Fibroblast of lung (primary cell): ENCODE data around the gene INSYN2A. TPM values are rescaled to one million over a fixed set of nuclear protein-coding genes. Genes with fewer than 3 reads are reported as not detected.

Experiments used
- DNase-seq, 2 donors: peaks; one replicate each; pipeline versions ENCODE4 v3.0.0 to v3.0.0-alpha.2; 2010; ENCODE audit warnings: low read depth in 2 of 2
- H2AFZ ChIP-seq: 2 replicates; pipeline ENCODE4 v1.5.1; 2012; ENCODE audit warnings: low read length, control low read depth, inconsistent platforms
- H3K27ac ChIP-seq: 2 replicates; pipeline ENCODE4 v1.5.1; 2011; ENCODE audit warnings: low read length, control low read depth; ENCODE audit not compliant: insufficient read depth
- H3K27me3 ChIP-seq: 2 replicates; pipeline ENCODE4 v1.5.1; 2011; ENCODE audit warnings: mild to moderate bottlenecking, low read length; ENCODE audit not compliant: control insufficient read depth, insufficient read depth
- H3K36me3 ChIP-seq: 2 replicates; pipeline ENCODE4 v1.5.1; 2011; ENCODE audit warnings: low read length; ENCODE audit not compliant: control insufficient read depth, insufficient read depth
- H3K4me1 ChIP-seq: 2 replicates; pipeline ENCODE4 v1.5.1; 2011; ENCODE audit warnings: low read length; ENCODE audit not compliant: control insufficient read depth, insufficient read depth; ENCODE audit errors: extremely low read depth
- H3K4me2 ChIP-seq: 2 replicates; pipeline ENCODE4 v1.5.1; 2011; ENCODE audit warnings: low read length, control low read depth; ENCODE audit not compliant: insufficient read depth; ENCODE audit errors: extremely low read depth
- H3K4me3 ChIP-seq, 4 experiments: fragments of 200-600 bp in 1 of 4; sonication (generic) in 1 of 4; replicated peaks in 1 of 4; 2 replicates each; pipeline ENCODE4 v1.5.1; 2011 to 2016; ENCODE audit warnings: low read length in 4 of 4, low read depth in 3 of 4, mild to moderate bottlenecking in 3 of 4, control low read depth in 2 of 4, inconsistent platforms in 1 of 4, mixed read lengths in 1 of 4; ENCODE audit not compliant: insufficient read depth in 1 of 4; ENCODE audit errors: control extremely low read depth in 1 of 4
- H3K79me2 ChIP-seq: 2 replicates; pipeline ENCODE4 v1.5.1; 2012; ENCODE audit warnings: mild to moderate bottlenecking, low read length, inconsistent platforms; ENCODE audit not compliant: control insufficient read depth, insufficient read depth
- H3K9ac ChIP-seq: 2 replicates; pipeline ENCODE4 v1.5.1; 2011; ENCODE audit warnings: mild to moderate bottlenecking, low read length, control low read depth; ENCODE audit not compliant: insufficient read depth
- H3K9me3 ChIP-seq: 2 replicates; pipeline ENCODE4 v1.5.1; 2012; ENCODE audit warnings: low read depth, low read length; ENCODE audit not compliant: control insufficient read depth, insufficient read depth
- H4K20me1 ChIP-seq: 2 replicates; pipeline ENCODE4 v1.5.1; 2011; ENCODE audit warnings: low read length; ENCODE audit not compliant: control insufficient read depth, insufficient read depth; ENCODE audit errors: extremely low read depth
- EZH2 ChIP-seq: IDR thresholded peaks from 2 replicates; pipeline ENCODE4 v1.5.1; 2012; ENCODE audit warnings: low read length, control low read depth, mild to moderate bottlenecking; ENCODE audit errors: missing control alignments
- polyA plus RNA-seq, 2 donors: library from polyadenylated mRNA; depleted of rRNA in 1 of 2; stranded (reverse) in 1 of 2; unstranded in 1 of 2; fragments of >200 nt; gene quantifications; 2 replicates each; pipeline ENCODE4 v1.2.1, GENCODE V29; 2011 to 2012; ENCODE audit warnings: missing spikeins in 1 of 2
- total RNA-seq: library from RNA; depleted of rRNA; stranded (reverse); fragments of >200 nt; gene quantifications from 2 replicates; pipeline ENCODE4 v1.2.1, GENCODE V29; 2014
- TF ChIP-seq, protein P1 (sequence below), 2 donors: IDR thresholded peaks in 1 of 2; conservative IDR thresholded peaks in 1 of 2; 1 replicate in 1 of 2; 2 replicates in 1 of 2; pipeline ENCODE4 v1.5.1; 2011 to 2012; ENCODE audit warnings: low read length in 2 of 2, control low read depth in 1 of 2, inconsistent platforms in 1 of 2, low read depth in 1 of 2, mild to moderate bottlenecking in 1 of 2

Gene INSYN2A
- total and polyA plus RNA-seq, 2 donors (not counting 1 experiment from before 2014, with no cell fraction given) = 0.05 to 0.66 TPM

- Histone ChIP-seq H3K4me1 (no peaks in the 10 kb centered on the region), H3K4me3 (peak overlapping the region in 2 of 4 experiments; percentile 50 to 60), H3K27me3 (no peaks in the 10 kb centered on the region), H3K36me3 (no peaks in the 10 kb centered on the region), H4K20me1 (no peaks in the 10 kb centered on the region), H3K27ac (no peak overlapping the region), H3K9me3 (no peaks in the 10 kb centered on the region), H3K9ac (no peak overlapping the region), H2AFZ (no peak overlapping the region), H3K79me2 (no peaks in the 10 kb centered on the region), H3K4me2 (no peak overlapping the region)
- TF ChIP-seq EZH2 = no peak
- TF ChIP-seq, protein P1, sequence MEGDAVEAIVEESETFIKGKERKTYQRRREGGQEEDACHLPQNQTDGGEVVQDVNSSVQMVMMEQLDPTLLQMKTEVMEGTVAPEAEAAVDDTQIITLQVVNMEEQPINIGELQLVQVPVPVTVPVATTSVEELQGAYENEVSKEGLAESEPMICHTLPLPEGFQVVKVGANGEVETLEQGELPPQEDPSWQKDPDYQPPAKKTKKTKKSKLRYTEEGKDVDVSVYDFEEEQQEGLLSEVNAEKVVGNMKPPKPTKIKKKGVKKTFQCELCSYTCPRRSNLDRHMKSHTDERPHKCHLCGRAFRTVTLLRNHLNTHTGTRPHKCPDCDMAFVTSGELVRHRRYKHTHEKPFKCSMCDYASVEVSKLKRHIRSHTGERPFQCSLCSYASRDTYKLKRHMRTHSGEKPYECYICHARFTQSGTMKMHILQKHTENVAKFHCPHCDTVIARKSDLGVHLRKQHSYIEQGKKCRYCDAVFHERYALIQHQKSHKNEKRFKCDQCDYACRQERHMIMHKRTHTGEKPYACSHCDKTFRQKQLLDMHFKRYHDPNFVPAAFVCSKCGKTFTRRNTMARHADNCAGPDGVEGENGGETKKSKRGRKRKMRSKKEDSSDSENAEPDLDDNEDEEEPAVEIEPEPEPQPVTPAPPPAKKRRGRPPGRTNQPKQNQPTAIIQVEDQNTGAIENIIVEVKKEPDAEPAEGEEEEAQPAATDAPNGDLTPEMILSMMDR (conservative IDR thresholded peaks at IDR 0.05 in 1 of 2, IDR thresholded peaks at IDR 0.05 in 1 of 2; ENCODE audit: low read depth in 1 of 2, low read length in 2 of 2) = no peak
- peak in 1 of 2 donors; percentile 4 for DNase-seq
These were observed 1.8 kb downstream of the INSYN2A start for GRCh38 chr10:127194599-127194998.

GRCh38 chr10:127194111-127194510 is 2.3 kb downstream of the INSYN2A start:
- Histone ChIP-seq H2AFZ (no peak overlapping the region), H3K4me2 (no peak overlapping the region), H3K27ac (no peak overlapping the region), H3K9me3 (no peaks in the 10 kb centered on the region), H4K20me1 (no peaks in the 10 kb centered on the region), H3K79me2 (no peaks in the 10 kb centered on the region), H3K27me3 (no peaks in the 10 kb centered on the region), H3K36me3 (no peaks in the 10 kb centered on the region), H3K9ac (no peak overlapping the region), H3K4me1 (no peaks in the 10 kb centered on the region), H3K4me3 (peak overlapping the region in 1 of 4 experiments; percentile 50)
- TF ChIP-seq EZH2 = no peak
- peak in 1 of 2 donors; percentile 39 for DNase-seq

DNA sequence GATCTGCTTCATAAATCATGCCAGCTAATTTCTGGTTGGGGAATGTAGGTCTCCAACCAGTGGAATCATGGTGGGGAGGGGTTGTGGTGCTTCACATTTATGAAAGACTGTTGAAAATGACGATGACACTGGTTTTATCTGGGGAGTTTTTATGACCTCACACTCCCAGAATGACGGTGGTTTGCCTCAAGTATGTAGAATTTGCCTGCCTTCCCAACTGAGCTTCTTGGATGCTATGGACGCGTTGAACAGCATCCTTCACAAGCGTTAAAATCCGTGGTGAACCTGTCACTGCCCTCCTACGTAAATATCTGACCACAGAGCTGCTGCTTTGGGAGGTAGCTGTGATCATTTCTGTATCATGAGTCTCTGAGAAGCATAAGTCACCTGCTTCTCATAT is 3.3 kb downstream of the INSYN2A start:
- TF ChIP-seq, protein P1 (conservative IDR thresholded peaks at IDR 0.05 in 1 of 2, IDR thresholded peaks at IDR 0.05 in 1 of 2; ENCODE audit: low read depth in 1 of 2, low read length in 2 of 2) = no peak
- no peak for TF ChIP-seq EZH2
- Histone ChIP-seq H3K9ac (no peak overlapping the region), H3K4me2 (no peak overlapping the region), H3K4me1 (no peaks in the 10 kb centered on the region), H3K79me2 (no peaks in the 10 kb centered on the region), H3K9me3 (no peaks in the 10 kb centered on the region), H3K4me3 (no peak overlapping the region), H3K27me3 (no peaks in the 10 kb centered on the region), H3K27ac (no peak overlapping the region), H2AFZ (no peak overlapping the region), H4K20me1 (no peaks in the 10 kb centered on the region), H3K36me3 (no peaks in the 10 kb centered on the region)
- peak; percentile 35 to 93 for DNase-seq
